ENCODE data around the gene FLAD1.

The FLAD1 gene

DNA sequence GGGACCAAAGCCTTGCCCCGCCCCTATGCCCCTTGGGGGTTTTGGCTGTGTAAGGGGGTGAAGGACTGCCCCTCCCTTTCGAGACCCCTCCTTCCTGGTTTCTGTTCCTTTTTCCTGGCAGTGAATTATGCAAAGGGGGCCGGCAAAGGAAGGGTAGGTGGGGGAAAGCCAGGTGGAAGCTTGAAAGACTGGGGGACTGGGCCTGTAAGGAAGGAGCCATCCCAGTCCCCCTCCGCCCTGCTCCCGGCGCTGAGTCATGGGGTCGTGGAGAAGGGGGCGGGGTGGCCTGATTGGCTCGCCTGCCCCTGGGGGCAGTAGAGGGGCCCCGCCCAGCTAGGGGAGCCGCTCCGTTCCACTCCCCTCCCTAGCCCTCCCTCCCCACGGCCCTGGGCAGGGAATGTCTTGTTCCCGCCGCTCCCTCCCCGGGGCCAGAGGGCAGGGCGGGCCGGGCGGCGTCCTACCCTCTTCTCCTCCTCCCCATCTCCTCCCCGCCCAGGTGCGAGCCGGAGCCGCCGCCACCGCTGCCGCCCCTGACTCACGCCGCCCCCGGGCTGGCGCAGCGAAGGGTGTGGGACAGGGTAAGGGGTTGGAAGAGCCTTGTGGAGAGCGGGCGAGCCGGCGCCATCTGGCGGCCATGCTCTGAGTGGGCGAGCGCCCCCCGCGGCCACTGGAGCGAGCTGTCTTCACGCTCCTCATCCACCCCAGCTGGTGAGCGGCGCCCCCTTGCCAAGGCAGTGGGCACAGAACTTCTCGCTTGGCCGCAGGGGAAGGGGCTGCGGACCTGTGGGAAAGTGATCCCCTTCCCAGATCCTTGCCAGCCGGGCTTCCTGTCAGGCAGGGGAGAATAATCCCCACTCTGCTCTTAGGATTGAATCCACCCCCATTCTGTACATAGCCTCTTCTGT, 34.1 kb downstream of the FLAD1 start:
- DNase-seq (ENCODE audit: low read depth in 2 of 2) = peak; percentile 83 to 86

DNA sequence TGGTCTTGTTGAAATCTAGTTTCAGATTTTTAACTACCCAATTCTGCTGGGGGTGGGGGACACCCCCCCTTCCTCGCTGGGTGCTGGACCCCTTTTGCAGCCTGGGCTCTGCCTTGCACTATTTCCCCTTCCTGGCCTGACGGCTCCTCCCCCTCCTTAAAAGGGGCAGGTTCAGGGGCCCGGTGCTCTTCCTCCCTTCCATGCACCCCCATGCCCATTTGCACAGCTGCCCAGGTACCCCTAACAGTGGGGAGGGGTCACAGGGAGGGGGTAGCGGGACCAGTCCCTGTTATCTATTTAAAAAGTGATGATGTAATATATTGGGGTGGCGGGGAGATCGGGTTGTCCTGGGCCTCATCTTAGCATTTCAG, 34.8 kb downstream of the FLAD1 start:
- no peak for DNase-seq (ENCODE audit: low read depth in 2 of 2)

DNA sequence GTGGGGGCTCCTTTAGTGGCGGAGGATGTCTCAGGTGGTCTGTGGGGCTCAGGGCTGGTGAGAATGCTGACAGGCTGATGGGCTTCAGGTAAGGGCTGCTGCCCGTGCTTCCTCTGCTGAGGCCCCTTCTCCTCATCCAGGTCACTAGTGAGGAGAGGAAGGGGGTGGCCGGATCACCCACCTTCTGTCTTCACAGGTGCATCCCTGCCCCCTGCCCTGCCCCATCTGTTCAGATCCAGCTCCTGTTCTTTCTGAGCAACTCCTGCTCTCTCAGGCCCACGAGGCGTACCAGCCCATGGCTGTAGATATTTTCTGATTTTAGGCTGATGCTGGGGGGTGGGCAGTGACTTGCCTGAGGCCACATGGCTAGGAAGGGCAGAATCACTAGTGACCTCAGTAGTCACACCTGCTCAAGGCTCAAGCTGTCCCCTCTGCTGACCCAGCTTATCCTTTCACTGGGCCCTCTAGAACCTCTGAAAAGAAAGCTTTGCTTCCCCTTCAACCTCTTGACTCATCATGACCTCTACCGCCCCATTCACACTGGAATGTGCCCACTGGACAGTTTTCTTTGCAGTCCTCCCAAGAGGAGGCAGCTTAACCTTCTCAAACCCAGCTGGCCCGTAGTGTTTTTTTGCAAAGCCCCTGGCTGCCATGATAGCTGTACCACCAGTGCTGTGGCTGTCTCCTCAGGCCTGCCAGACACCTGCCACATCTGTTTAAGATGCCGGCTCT, 35.6 kb downstream of the FLAD1 start:
- no peak for DNase-seq (ENCODE audit: low read depth in 2 of 2)

DNA sequence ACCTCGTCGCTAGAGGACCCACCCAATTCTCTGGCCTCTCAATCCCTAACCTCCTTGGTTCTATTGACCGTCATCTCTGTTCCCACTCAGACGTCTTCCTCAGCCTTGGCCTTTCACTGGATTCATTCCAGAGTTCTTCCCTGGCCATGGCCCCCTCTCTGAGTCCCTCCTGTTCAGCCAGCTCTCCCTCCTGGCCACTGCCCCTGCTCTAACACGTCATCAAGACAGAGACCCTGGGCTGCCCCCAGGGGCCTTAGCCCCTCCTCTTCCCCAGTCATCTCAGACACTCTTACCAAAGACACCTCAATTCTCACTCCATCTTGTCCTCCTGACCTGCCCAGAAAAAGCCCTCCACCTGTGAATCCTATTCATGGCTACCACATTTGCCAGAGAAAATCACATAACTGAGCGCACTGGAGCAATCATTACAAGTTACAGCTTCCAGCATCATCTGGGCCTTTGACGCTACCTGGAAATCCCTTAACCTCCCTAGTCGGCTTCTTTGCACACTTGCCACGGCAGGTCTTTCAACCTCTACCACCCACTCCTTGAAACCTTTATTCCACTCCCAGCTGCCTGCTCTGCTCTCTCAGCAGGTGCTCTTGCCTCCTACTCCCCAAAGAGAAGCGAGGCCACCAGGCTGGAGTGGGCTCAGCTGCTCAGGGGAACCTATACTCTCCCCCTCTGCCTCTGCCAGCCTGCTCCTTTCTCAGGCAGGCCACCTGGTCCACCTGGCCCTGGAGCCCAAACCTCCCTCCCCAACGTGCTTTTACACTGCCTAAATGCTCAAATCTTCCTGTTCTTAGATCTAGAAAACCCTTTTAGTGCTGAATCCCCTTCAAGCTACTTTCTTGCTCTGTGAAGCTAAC, 36.5 kb downstream of the FLAD1 start:
- DNase-seq (ENCODE audit: low read depth in 2 of 2) = no peak

DNA sequence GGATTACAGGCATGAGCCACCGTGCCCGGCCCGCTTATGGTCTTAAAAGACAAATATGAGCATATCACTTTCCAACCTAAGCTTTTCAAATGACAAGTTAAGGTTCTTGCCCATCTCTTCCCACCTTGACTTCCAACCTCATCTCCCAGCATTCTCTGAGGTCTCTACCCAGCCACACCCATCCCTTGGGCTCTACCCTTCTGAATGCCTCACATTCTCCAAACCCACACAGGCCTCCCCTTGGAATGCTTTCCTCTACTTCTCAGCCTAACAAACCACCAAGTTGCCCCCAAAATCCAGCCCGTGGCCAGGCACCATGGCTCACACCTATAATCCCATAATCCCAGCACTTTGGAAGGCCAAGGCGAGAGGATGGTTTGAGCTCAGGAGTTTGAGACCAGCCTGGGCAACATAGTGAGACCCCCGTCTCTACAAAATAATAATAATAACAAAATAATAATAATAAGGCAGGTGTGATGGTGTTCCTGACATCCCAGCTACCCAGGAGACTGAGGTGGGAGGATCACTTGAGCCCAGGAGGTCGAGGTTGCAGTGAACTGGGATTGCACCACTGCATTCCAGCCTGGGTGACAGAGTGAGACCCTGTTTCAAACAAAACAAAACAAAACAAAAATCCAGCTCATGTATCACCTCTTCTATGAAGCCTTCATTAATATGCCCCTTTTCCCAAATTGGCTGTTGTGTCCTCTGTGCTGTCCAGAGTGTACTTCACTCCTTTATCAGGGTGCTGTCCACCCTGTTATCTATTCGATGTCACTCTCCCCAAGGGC, 39.2 kb downstream of the FLAD1 start:
- DNase-seq (ENCODE audit: low read depth in 2 of 2) = no peak

DNA sequence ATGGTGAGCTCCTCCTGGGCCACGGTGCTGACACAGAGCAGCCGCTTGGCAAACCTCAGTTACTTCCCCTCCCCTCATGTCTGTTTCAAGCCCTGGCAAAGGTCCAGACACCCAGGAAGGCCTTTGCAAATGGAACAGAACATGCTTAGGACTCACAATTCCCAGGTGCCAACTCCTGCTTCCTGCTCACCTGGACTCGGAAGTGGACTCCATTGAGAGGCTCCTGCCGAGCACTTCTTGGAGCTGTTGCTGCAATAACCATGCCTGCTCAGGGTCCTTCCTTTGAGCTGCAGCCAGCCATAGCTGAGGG, 39.7 kb downstream of the FLAD1 start:
- DNase-seq (ENCODE audit: low read depth in 2 of 2) = no peak

DNA sequence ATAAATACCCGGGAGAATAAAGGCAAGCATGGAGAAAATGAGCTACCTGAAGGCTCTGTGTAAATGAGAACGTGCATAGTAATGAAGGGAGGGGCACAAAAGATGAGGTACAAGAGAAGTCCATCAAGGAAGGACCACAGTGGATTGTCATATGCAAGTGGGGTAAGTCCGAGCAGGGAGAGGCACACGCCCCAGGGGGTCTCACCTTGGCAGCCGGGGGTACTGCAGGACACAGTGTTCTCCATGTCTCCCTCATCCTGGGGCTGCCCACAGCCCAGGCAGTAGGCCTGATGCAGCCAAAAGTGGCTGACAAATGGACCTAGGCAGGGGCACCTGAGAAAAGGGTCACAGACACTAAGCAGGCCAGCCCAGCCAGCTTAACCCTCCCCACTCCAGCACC, 40.5 kb downstream of the FLAD1 start:
- no peak for DNase-seq (ENCODE audit: low read depth in 2 of 2)

DNA sequence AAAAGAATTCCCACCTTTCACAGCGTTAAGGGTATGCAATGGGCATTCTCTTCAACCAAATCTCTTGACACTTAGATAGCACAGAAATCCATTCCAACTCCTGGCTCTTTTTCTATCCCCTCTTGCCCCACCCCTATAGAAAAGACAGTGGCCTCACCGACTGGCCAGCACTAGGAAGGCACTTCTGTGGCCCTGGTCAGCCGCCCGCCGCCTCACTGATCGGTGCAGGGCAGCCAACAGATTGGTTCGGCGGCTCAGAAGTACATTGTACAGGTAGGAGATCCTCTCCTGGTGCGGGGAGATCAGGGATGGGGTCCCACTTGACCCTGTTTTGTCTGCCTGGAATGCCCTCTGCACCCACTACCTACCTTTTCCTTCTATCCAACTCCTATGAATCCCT, 41.2 kb downstream of the FLAD1 start:
- DNase-seq (ENCODE audit: low read depth in 2 of 2) = no peak

DNA sequence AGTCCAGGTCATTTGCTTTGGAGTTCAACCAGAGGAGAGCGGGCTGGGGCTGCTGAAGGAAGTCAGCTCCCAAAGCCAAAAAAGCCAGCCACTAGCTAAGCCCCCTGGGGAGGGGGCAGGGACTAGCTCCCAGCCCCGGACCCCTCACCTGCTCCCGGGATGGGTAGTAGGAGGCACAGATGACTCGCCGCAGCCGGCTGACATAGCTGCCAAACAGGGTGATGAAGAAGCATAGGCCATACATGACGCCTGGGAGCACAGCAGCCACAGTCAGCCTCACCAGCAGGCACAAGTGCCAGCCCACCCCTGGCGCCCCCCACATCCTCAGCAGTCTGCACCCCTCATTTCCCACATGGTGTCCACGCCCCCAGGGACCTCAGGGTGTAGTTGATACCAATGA, 43.0 kb downstream of the FLAD1 start:
- no peak for DNase-seq (ENCODE audit: low read depth in 2 of 2)

DNA sequence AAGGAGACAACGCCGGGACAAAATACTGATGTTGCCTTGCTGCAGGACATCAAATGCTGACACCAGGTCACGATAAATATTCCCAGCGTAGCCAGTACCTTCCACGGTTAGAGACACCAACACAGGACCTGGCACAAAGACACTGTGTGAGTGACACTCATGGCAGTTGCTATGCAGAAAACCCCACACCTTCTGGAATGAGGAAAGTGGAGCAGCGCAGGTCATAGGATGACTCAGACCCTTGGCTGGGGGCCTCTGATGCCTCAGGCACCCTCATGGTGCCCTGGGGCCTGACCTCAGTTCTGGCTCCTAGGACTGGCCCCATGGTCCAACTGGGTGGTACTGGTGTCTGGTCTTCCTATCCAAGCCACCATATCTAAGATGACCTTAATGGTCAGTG, 43.4 kb downstream of the FLAD1 start:
- DNase-seq (ENCODE audit: low read depth in 2 of 2) = no peak

DNA sequence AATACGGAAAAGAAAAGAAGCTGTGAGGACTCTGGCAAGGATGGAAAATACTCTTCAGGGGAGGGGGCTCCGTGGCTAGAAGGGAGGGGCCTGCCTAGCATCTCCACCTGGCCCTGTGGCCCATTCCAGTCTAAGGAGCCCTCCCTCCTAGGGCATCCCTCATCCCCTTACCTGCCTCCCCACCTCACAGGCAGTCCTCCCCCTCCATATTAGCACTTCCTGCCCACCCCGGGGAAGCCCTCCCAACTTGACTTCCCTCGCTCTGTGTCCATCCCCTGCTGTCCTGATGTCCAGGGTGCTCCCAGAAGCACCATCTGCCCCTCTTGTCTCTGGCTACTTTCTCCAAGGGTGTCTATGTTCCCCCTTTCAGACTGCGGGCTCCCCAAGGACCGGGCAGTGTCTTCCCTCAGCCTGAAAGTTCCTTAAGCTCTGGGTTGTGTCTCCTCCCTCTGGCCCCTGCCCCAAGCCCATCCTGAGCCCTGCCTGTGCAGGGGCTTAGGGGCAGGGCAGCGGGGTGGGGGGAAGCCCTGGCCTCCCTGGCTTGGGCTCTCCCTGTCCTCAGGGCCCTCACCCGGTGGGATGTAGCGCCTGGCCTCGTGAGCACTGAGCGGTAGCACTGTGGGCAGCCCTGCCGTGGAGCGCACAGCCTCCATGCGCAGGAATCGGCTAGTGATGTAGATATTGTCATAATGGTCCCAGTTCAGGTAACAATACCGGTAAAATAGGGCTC, 46.5 kb downstream of the FLAD1 start:
- no peak for DNase-seq (ENCODE audit: low read depth in 2 of 2)

DNA sequence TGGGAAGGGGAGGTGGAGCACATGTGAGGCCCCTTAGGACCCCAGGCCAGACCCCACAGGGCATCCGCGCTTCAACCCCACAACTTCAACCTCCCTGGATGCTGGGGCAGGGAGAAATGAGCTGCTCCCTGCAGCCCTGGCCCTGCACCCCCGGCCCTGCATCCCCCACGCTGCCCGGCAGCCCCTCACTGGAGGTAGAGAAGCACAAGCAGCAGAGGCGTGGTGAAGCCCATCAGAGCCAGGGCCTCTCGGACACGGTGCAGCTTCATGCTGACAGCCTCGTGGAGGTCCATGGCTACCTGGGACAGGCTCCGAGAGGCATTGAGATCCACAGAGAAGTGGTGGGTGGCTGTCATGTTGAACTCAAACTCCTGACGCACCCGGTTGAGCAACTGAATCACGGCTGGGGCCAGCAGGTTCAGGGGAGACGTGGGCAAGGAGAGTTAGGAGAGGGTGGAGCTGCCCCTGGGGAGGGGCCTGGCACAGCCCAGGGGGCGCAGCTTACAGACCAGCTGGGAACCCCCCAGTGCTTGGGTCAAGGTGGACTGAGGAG, 47.2 kb downstream of the FLAD1 start:
- no peak for DNase-seq (ENCODE audit: low read depth in 2 of 2)

DNA sequence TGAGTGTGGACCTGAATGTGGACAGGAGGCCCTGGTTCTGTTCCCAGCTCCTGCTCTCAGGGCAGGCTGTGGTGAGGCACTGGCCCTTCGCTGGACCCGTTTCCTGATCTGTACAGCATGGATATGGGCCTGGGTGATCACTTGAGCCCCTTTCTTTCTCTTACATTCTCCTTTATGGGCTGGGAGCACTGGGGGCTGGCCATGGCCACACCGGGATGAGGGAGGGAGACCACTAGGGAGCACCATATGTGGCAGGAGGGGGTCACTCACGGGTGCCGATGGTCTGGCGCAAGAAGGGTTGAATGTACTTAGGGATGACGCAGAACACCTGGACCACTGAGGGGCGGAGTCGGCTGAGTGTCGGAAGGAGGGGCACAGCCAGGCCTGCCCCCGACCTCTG, 47.8 kb downstream of the FLAD1 start:
- no peak for DNase-seq (ENCODE audit: low read depth in 2 of 2)

DNA sequence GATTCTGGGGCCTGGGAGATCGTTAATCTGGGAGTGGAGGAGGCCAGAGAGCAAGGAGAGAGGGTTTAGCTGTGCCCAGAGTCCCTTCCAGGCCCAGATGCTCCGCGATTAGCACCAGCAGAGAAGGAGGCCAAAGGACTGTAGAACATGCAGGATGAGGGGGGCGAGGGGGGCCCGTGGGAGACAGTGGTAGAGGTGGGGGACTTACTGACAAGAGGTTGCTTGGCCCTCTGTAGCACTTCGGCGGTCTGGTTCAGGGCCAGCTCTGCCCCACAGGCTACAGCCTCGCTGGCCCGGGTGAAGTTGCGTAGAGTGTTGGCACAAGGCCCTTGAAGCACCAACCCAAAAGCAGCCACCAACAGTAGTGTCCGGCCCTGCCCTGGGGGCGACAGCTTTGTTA, 49.7 kb downstream of the FLAD1 start:
- no peak for DNase-seq (ENCODE audit: low read depth in 2 of 2)

DNA sequence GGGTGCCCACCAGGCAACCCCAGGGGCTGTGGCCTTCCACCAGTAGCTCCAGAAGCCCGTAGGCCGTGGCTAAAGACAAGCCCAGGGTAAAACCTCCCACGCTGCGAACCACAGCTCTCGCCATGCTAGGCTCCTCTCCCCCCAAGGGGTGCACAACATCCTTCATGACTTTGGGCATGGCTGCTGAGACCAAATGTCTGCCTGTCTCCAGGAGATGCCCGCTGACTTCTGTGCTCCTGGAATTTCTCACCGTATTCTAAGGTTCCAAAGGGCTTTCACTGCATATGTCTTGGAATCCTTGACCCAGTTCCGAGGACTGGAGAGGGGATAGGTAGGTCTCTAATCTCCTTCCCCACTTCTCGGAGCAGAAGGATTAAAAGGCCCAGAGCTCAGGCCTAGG, 50.4 kb downstream of the FLAD1 start, which contains the start of the genes DCST1 and DCST2:
DCST1 (plus strand) TSS at position 301 of the 400 bp plus-strand sequence. CDS start 213 bp downstream, outside the sequence.
DCST2 (minus strand) TSS at position 258 of the 400 bp plus-strand sequence; CDS start at position 178, 80 bp downstream.
- no peak for DNase-seq (ENCODE audit: low read depth in 2 of 2)

DNA sequence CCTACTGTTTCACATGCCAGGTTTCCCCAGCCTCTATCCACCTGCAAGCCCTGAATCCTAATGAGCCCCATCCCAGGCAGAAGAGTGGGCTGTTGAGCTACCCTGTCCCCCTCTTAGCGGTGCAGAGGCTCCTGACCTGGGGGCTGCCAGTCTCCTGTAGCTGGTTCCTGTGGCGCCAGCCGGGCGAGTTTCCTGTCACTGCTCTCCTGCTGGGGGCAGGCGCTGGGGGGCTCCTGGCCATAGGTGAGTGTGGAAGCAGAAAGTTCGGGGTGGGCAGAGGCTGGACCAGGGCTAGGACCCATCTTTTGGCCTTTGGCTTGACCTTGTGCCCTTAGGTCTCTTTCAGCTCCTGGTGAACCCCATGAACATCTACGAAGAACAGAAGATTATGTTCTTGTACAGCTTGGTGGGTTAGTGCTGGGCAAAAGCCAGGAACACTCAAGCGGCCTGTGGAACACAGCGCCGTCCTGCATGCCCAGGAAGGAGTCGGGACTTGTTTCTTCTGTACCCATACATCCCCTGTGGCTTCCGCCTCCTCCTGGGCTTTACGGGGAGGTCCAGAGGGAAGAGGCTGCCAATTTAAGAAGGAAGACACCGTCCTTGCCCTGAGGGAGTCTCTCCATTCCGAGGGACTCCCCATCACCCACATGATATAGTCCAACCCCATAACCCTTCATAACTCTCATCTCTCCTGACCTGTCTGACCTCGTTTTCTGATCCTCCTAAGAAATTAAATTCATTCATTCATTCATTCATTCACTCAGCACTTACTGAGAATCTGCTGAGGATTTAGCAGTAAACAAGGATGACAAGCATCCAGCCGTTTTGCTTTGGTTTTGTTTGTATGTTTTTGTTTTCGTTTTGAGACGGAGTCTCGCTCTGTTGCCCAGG, 51.4 kb downstream of the FLAD1 start:
- no peak for DNase-seq (ENCODE audit: low read depth in 2 of 2)

DNA sequence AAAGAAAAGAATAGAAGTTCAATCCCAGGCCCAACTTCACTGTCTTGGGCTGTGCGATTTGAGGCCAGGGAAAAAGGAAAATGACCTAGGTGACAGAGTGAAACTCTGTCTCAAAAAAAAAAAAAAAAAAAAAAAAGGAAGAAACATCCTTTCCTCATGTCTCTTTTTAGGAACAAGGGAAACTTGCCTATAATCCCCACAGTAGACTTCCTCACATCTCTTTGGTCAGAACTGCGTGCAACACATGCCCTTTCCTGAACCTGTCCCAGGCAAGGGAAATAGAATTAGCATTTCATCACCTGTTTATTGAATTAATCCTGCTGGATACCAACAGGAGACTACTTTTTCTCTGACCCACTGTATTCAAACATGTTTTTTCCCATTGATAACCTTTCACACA, 52.8 kb downstream of the FLAD1 start:
- DNase-seq (ENCODE audit: low read depth in 2 of 2) = no peak

DNA sequence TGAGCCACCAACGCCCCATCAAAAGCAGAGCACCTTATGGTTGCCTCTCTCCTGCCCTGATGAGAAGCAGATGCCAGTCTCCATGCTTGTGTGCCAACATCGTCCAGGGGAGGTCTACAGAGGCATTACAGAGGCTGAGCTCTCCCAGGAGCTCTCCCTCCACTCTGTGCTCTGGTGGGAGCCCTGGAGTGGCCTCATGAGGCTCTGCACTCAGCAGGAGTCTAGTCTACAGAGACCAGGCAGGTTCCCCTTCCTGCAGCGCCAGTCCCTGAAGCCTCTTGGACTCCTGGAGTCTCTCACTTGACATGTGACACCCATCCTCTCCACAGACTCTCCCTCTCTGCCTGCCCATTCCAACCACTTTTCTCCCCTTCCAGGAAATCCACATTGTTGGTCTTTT, 53.9 kb downstream of the FLAD1 start:
- no peak for DNase-seq (ENCODE audit: low read depth in 2 of 2)

DNA sequence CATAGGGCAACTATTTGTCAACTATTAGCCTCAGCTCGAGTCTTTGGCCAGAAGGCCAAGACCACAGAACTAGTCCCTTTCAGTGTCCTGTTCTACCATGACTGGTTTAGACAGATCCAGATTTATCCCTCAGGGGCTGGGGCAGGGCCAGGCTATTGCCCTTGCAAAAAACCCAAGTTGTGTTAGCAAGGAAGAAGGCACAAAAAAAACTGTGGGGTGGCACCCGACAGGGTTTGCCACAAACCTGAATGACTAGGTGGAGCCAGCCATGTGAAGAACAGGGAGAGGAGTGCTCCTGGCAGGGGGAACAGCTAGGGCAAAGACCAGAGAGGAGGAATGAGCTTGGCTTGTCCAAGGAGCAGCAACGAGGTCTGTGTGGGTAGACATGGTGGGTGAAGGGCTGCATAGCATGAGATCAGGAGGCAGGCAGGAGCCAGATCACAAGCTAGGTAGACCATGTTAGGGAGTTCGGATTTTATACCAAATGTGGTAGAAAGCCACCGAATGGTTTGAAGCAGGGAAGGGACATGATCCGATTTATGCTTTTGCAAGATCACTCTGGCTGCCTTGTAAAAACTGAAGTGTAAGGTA, 54.8 kb downstream of the FLAD1 start:
- no peak for DNase-seq (ENCODE audit: low read depth in 2 of 2)
